GM19468 (cell line): Measurements from ENCODE around the gene ZNF526.

Experiments
- ATAC-seq: cut with Tn5 transposase; IDR thresholded peaks from one replicate; pipeline ENCODE4 v1.9.1; 2021; ENCODE audit warnings: mild to moderate bottlenecking, moderate library complexity, moderate number of reproducible peaks; ENCODE audit not compliant: unreplicated experiment; ENCODE audit errors: extremely low read depth

The ZNF526 gene

DNA sequence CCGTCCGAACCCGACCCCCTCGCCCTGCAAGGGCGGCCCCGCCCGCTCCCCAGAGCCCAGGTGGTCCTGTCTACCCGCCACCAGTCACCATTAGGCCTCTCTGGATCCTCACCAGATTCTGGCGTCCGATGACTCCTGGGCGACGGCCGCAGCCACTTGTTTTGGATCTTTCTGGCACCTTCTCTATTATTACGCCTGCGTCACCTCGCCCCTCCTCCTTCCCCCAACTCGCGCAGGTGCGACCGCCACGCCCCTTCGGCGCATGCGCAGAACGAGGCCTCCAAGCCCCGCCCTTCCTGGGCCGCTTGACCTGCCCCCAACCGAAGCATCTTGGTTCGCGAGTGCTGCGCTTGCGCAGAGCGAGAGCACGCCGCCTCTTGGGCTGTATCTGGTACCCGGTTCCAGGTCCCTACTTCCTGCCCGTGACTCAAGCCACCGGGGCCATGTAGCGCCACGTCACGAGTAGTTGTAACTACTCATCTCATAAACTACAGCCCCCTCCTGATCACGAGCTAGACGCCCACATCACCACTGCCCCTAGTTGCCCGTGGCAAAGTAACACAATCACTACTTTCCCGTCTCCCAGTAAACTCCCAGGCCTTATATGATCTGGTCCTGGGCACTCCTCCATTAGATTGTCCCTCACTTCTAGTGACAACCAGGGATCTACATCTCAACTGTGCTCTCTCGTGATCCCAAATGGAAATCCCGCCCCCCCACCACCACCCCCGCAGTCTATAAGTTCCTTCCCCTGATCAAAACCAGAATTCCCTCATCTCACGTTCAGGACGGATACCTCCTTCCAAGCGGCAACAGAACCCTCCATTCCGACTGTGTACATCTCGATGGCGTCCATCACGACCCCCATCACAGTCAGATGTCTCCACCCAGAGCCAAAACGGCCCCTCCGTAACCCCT, 2.3 kb upstream of the ZNF526 start, which contains the start of gene DEDD2:
Gene DEDD2 (minus strand): TSS at position 158 of the 918 bp plus-strand sequence. CDS start 670 bp downstream, outside the sequence.
- ATAC-seq = peak; percentile 52

DNA sequence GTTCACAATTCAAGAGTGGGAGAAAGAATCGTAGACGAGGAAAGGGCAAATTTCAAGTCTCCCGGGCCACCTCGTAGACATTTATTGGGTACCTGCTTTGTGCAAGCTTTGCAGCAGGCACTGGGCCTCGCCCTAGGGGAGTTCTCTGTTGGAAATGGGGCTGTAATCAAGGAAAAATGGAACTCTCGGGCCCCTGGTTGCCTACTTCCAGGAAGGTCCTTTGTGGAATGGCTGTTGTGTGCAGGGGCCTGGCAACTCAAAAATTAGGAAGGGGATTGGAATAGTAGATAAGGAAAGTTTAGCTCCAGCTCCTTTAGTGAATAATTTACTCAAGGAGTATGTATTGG, 612 bp downstream of the ZNF526 start:
- ATAC-seq = no peak

DNA sequence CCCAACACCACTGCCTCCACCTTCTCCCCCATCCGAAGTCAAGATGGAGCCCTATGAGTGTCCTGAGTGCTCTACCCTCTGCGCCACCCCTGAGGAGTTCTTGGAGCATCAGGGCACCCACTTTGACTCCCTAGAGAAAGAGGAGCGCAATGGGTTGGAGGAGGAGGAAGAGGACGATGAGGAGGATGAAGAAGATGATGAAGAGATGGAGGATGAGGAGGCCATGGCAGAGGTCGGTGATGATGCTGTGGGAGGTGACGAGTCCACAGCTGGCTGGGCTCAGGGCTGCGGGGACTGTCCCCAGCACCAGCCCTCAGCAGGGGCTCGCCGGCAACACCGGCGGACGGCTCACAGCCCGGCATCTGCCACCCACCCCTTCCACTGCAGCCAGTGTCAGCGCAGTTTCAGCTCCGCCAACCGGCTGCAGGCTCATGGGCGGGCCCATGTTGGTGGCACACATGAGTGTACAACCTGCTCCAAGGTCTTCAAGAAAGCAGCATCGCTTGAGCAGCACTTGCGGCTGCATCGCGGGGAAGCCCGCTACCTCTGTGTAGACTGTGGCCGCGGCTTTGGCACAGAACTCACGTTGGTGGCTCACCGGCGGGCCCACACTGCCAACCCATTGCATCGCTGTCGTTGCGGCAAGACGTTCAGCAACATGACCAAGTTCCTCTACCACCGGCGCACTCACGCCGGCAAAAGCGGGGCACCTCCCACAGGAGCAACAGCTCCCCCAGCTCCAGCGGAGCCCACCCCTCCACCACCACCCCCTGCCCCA, 5.0 kb downstream of the ZNF526 start:
- no peak for ATAC-seq

DNA sequence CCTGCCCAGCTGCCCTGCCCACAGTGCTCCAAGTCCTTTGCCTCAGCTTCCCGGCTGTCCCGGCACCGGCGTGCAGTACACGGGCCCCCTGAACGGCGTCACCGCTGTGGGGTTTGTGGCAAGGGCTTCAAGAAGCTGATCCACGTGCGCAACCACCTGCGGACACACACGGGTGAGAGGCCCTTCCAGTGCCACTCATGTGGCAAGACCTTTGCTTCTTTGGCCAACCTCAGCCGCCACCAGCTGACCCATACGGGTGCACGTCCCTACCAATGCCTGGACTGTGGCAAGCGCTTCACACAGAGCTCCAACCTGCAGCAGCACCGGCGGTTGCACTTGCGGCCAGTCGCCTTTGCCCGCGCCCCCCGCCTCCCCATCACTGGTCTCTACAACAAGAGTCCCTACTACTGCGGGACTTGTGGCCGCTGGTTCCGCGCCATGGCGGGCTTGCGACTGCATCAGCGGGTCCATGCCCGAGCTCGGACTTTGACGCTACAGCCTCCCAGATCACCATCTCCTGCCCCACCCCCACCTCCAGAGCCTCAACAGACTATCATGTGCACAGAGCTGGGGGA, 5.7 kb downstream of the ZNF526 start:
- ATAC-seq = no peak

DNA sequence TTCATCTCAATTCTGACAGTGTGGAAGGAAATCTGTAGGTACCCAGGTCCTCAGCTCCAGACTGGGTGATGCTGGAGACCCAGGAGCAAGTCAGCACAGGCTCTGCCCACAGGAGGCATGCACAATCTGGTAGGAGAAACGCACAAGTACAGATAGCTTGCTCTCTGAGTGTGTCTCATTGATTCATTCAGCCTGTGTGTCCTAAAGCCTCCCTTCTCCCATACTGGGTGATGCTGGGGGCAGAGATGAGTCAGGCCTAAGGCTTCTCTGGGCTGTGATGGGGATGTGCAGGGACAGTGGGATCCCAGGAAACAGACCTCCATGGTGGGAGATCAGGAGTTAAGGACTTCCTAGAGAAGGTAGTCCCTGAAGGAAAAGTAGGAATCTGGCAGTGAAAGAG, 6.8 kb downstream of the ZNF526 start:
- no peak for ATAC-seq

DNA sequence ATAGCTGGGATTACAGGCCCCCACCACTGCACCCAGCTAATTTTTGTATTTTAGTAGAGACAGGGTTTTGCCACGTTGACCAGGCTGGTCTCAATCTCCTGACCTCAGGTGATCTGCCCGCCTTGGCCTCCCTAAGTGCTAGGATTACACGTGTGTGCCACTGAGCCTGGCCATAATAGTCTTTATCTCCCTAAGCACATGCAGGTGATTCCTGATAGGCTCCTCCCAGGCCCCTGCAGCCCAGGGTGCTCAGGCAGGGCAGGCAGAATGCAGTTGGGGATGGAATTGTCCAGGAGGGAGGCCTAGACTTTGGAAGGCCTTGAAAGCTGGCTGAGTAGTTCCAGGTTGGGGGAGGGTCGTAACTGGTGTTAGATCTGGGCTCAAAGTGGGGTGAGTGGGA, 8.5 kb downstream of the ZNF526 start:
- no peak for ATAC-seq

DNA sequence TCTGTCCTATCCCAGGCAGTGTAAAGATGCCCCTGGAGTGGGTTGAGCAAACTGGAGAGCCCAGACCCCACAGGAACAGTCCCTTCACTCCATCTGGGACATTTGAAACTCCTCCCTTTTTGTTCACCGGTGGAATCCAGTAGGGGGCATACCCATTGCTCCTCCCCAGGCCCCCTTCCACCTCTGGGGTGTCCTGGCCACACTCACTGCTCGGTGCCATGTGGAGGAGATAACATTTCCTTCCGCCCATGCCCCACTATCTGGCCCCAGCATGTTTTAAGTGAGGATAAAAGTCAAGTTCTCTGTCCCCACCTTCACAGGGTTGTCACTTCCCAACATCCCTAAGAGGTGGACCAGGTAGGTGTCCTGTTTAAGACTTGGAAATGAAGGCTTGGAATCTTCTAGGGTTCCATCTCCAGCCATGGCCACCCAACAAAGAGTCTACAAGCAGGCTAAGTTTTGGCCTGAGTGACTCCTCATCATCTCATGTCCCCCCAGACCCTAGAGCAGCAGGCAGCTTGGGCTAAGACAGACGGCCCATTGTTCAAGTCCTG, 9.3 kb downstream of the ZNF526 start:
- ATAC-seq = no peak

DNA sequence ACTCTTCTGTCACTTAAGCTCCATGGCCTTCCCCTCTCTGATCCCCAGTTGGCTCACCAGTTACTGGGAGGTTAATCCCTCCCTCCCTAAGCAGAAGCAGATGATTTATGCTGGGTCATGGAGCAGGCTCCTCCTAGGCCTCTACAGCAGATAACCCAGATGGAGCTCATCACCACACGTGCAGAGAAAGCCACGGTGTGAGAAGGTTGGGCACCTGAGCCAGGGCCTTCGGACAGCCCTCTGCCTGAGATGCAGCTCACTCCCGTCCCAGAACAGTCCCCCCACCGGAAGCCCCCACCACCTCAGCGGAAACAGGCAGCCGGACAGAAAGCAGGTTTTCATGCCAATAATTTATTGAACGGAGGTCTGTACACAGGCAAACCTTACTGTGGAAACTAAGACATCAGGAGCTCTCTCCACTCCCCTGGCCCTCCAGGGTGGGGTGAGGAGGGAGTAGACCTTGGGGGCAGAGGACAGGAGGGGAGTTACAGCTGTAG, 9.8 kb downstream of the ZNF526 start:
- ATAC-seq = no peak

DNA sequence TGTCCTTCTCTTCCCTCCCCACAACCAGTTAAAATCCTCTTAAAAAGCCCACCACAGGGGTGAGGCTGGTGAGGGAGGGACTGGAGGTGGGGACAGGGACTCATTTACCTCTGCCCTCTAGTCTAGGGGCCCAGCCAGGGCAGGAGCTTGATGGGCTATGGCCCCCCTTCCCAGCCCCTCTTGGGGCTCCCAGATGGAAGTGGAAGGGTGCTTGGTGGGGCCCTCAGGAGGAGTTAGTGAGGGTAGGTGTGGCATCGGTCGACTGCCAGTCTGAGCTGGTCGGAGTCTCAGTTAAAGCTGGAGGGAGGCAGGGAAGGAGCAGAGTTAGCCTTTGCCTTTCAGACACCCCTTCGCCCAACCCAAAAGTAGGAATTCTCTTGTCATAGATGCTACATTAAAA, 10.5 kb downstream of the ZNF526 start:
- no peak for ATAC-seq

DNA sequence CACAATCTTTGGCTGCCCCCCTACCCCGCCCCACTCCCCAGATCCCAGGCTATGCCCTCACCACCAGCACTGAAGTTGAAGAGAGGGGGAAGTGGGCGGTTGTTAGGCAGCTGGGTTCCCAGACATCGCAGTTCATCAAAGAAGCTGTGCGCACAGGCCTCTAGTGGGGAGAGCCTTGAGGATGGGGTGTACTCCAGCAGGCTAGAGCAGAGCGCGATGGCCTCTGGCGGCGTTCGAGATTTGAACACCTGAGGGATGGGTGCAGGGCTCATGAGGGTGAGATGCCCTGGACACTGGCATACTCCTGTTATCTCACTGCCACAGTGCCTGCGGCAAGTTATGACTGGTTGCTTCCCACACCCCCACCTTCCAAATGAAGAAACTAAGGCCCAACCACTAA, 12.3 kb downstream of the ZNF526 start:
- ATAC-seq = no peak

DNA sequence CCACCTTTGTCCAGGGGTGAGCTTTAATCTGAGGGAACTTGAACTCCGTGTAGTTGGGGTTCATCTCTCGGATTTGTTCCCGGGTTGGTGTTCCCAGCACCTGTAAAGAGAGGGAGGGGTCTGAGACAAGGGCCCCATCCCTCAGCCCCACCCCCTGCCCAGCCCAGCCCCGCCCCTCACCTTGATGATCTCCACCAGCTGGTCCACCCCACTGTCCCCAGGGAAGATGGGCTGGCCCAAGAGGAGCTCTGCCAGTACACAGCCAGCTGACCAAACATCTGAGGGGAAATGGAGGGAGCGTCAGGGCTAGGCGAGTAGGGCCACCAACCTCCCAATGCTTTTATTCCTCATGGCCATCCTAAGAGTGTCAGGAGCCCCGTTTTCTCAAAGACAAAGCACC, 13.0 kb downstream of the ZNF526 start:
- ATAC-seq = no peak

DNA sequence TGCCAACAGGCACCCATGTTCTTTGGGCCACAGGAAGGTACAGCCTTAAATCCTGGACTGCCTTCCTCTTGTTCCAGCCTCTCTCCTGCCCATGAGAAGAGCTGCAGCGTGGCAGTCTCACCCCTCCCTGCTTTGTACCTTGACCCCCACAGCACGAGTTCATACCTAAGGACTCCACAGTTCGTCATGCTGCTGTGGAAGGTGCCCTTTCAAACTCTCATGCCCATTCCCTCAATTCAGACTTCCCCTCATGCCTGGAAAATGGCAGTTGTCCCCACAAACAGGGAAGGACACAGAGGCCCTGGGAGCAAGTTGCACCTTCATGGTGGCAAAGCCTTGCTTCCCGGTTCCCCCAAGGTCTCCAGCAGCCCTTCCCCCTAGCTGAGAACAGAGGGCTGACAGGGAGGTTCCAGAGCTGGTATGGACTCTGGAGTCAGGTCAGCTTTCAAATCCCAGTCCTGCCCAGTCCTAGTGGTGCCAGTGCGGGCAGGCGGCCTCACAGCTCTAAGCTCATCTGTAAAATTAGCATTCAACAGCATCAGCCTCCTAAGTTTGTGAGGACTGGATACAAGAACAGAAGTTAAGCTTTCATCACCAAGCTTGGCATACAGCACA, 13.7 kb downstream of the ZNF526 start:
- no peak for ATAC-seq

DNA sequence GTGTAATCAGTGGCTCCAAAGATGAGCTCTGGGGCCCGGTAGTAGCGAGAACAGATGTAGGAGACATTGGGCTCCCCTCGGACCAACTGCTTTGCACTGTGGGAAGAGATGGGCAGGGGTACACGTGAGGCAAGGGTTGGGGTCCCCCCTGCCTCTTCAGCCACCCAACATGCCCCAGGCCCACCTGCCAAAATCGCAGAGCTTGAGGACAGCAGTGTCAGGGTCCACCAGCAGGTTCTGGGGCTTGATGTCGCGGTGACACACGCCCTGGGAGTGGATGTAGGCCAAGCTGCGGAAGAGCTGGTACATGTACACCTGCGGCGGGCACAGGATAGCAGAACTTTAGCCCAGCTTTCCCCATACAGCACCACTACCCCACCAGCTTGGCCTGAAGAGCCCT, 14.3 kb downstream of the ZNF526 start:
- no peak for ATAC-seq

DNA sequence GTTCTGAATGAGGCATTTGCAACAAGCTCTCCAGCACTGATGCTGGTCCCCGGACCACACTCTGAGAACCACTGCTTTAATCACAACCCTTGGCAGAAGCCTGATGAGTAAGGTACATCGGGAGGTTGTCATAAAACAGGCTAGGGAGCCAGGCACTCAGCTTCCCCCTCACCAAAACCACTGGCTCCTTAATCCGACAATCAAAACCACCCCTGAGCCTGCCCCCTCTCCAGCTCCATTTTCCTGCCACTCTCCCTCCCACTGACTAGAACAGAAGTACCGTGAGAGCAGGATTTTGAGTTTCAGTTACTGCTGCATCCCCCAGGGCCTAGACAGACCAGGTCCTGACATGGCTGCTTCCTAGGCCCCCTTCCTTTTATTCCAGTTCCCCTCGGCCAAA, 15.1 kb downstream of the ZNF526 start:
- ATAC-seq = no peak

DNA sequence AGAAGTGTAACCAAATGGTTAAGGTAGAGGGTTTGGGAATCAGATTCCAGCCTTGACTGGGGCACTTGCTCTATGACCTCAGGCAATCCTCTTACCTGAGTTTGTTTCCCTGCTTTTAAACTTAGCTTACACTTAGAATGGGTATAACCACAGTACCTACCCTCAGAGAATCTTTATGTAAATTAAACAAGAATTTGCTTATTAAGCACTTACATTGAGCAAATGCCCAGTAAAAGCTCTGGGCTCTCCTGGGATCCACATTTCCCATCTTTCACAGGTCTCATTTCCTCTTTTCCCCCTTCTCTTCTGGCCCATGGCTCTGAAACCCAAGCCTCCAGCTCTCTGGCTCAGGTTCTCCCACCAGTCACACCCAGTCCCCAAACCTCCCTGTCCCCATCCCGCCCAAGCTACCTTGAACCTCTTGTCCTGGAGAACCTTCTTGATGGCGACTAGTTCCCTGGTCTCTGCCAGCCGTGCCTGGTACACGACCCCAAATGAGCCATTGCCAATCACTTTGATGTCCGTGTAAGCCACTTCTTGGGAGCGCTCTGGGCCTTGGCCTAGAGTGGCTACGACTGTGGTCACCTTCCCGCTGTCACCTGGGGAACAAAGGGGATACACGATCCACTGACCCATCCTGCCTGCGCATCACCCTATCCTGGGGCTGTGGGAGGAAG, 19.6 kb downstream of the ZNF526 start:
- no peak for ATAC-seq

DNA sequence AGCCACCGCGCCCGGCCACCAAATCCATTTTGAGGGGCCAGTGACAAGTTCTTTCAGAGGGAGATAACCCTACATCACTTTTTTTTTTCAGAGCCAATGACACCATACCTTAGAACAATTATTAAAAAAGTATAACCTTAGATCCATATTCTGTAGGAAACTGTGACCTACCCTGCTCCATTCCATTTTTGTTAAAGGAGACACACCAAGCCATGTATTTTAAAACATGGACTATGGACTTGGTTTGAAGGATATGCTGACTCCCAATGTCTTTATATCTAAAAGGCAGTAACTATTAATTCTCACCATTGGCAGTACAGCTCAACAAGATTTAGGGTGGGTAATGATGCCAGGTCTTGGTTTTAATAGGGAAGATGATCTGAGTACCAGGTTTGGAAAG, 21.2 kb downstream of the ZNF526 start:
- ATAC-seq = no peak

DNA sequence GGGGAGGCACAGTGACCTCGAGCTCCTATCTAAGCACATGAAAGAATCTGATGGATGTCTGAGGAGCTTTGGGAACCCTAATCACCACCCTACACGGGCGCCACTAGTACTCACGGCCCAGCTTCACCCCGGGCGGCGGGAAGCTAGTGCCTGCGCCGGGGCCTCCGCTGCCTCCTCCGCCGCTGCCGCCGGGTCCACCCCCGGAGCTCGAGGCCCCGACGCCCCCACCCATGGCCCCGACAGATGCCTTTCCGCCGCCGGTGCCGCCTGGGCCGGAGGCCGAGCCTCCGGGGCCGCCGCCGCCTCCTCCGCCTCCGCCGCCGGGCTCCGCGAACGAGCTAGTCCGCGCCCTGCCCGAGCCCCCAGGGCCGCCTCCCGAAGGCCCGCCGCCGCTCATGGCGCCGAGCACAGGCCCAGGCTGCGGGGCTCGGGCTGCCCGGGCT, 22.0 kb downstream of the ZNF526 start:
- no peak for ATAC-seq

DNA sequence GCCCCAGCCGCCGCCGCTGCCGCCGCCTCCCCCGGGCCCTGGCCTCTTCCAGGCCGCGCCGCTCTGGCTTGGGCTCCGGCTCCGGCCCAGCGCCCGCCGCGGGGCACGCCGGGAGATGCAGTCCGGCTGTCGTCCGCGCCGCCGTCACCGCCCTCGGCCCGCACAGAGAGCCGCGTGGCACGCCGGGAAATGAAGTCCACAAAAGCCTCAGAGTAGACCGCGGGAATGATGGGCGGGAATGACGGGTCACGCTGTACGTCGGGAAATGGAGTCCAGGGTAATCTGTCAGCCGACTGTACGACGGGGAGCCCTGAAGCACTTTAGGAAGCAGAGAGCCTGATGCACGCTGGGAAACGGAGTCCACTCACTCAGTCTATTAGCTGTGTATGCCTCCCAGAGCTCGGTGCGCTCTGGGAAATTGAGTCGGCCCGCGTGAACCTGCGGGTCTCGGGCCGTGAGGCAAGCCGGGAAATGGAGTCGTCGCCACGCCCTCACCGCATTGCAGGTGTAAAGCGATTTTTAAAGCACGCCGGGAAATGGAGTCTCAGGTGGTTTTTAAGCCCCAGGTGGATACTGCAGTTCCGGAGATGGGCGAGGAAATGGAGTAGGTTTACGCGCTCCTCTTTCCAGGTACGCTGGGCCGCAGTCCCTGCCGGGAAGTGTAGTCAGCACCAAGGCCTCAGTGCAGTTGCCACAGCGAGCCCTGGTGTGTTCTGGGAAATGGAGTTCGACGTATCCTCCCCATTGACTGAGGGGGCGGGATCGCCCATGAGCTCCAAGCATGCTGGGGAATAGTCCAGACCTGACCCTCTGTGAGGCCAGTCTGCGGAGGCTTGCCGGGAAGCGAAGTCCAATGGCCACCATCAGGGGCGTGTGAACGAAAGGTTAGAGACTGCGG, 22.6 kb downstream of the ZNF526 start, which contains the start of gene GSK3A:
Gene GSK3A (minus strand): TSS at position 91 of the 898 bp plus-strand sequence. CDS start 137 bp downstream, outside the sequence.
- peak; percentile 41 for ATAC-seq
